Osteoblast (primary cell): ENCODE measurements around the gene CEP164. TPM values are rescaled to one million over a fixed set of nuclear protein-coding genes. Genes with fewer than 3 reads are reported as not detected.

Source experiments
- DNase-seq: peaks from one replicate; pipeline ENCODE4 v3.0.0; 2011; ENCODE audit warnings: low spot score, mixed read lengths; ENCODE audit not compliant: insufficient read length; ENCODE audit errors: missing footprints
- H2AFZ ChIP-seq: 2 replicates; pipeline ENCODE4 v1.6.0; 2011; ENCODE audit warnings: mild to moderate bottlenecking, low read length
- H3K27ac ChIP-seq: 2 replicates; pipeline ENCODE4 v1.5.1; 2011; ENCODE audit warnings: mild to moderate bottlenecking, low read depth, low read length, moderate library complexity
- H3K27me3 ChIP-seq: 2 replicates; pipeline ENCODE4 v1.6.0; 2012; ENCODE audit warnings: mild to moderate bottlenecking, control low read depth, inconsistent platforms, low read length, moderate library complexity; ENCODE audit not compliant: insufficient read depth
- H3K36me3 ChIP-seq: 2 replicates; pipeline ENCODE4 v1.5.1; 2011; ENCODE audit warnings: mild to moderate bottlenecking, low read length, control low read depth, moderate library complexity; ENCODE audit not compliant: insufficient read depth
- H3K4me1 ChIP-seq: 2 replicates; pipeline ENCODE4 v1.5.1; 2011; ENCODE audit warnings: mild to moderate bottlenecking, low read length, control low read depth, moderate library complexity; ENCODE audit not compliant: insufficient read depth
- H3K4me2 ChIP-seq: 2 replicates; pipeline ENCODE4 v1.6.0; 2011; ENCODE audit warnings: mild to moderate bottlenecking, low read length; ENCODE audit not compliant: insufficient read depth
- H3K4me3 ChIP-seq: fragments of 200-600 bp; sonication (generic); 3 replicates; pipeline ENCODE4 v1.5.1; 2012; ENCODE audit warnings: mild to moderate bottlenecking, low read length, inconsistent platforms; ENCODE audit not compliant: insufficient read depth
- H3K79me2 ChIP-seq: 2 replicates; pipeline ENCODE4 v1.6.0; 2012; ENCODE audit warnings: mild to moderate bottlenecking, low read length, control low read depth, inconsistent platforms; ENCODE audit not compliant: insufficient read depth
- H3K9me3 ChIP-seq: 2 replicates; pipeline ENCODE4 v1.5.1; 2011; ENCODE audit warnings: low read depth, low read length, control low read depth
- H4K20me1 ChIP-seq: 2 replicates; pipeline ENCODE4 v1.6.0; 2012; ENCODE audit warnings: mild to moderate bottlenecking, low read length, control low read depth; ENCODE audit not compliant: insufficient read depth
- total RNA-seq: library from RNA; depleted of rRNA; stranded (reverse); fragments of >200 nt; gene quantifications from 2 replicates; pipeline ENCODE4 v1.2.3, GENCODE V29; 2012
- TF ChIP-seq, protein P1 (sequence below): IDR thresholded peaks from 2 replicates; pipeline ENCODE4 v1.5.1; 2011; ENCODE audit warnings: mild to moderate bottlenecking, low read depth, low read length, moderate library complexity; ENCODE audit errors: extremely low read depth

Gene CEP164
- total RNA-seq, 1 donor, result 38.0 TPM

GRCh38 chr11:117392001-117392690 is 64.5 kb downstream of the CEP164 start:
- H2AFZ ChIP-seq, result no peak overlapping the region

DNA sequence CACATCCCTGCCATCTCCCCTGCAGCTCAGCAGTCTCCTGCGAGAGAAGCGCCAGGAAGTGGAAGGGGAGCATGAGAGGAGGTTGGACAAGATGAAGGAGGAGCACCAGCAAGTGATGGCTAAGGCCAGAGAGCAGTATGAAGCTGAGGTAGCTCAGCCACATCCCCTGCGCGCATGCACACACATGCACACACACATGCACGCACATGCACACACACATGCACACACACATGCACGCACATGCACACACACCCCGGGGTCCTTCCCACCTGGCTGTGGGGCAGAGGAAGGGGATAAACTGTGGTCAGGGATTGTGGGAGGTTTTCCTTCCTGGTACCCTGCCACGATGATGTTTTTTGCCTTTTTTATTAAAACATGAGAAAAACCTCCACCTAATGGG is 65.3 kb downstream of the CEP164 start:
- Histone ChIP-seq H3K4me2 (no peak overlapping the region), H4K20me1 (peaks cover 4% of the 10 kb centered on the region), H3K36me3 (peaks cover 67% of the 10 kb centered on the region), H3K79me2 (no peaks in the 10 kb centered on the region), H3K4me3 (no peak overlapping the region), H3K9me3 (no peaks in the 10 kb centered on the region), H2AFZ (no peak overlapping the region), H3K27me3 (no peaks in the 10 kb centered on the region), H3K27ac (no peak overlapping the region), H3K4me1 (peaks cover 16% of the 10 kb centered on the region)
- DNase-seq, result no peak
- TF ChIP-seq, protein P1, sequence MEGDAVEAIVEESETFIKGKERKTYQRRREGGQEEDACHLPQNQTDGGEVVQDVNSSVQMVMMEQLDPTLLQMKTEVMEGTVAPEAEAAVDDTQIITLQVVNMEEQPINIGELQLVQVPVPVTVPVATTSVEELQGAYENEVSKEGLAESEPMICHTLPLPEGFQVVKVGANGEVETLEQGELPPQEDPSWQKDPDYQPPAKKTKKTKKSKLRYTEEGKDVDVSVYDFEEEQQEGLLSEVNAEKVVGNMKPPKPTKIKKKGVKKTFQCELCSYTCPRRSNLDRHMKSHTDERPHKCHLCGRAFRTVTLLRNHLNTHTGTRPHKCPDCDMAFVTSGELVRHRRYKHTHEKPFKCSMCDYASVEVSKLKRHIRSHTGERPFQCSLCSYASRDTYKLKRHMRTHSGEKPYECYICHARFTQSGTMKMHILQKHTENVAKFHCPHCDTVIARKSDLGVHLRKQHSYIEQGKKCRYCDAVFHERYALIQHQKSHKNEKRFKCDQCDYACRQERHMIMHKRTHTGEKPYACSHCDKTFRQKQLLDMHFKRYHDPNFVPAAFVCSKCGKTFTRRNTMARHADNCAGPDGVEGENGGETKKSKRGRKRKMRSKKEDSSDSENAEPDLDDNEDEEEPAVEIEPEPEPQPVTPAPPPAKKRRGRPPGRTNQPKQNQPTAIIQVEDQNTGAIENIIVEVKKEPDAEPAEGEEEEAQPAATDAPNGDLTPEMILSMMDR, result no peak

More at GRCh38 chr11:117392001-117392690, 64.5 kb downstream of the CEP164 start:
- Histone ChIP-seq H3K4me1 (peaks cover 18% of the 10 kb centered on the region), H3K9me3 (no peaks in the 10 kb centered on the region), H3K79me2 (no peaks in the 10 kb centered on the region), H3K36me3 (peaks cover 70% of the 10 kb centered on the region), H3K4me2 (no peak overlapping the region), H3K27me3 (no peaks in the 10 kb centered on the region), H3K4me3 (no peak overlapping the region), H4K20me1 (peaks cover 4% of the 10 kb centered on the region), H3K27ac (no peak overlapping the region)
- peak; percentile 2 for DNase-seq
- TF ChIP-seq, protein P1, result no peak

- H3K9me3 ChIP-seq, result no peaks in the 10 kb centered on the region
- H4K20me1 ChIP-seq, result peaks cover 4% of the 10 kb centered on the region
- no peaks in the 10 kb centered on the region for H3K27me3 ChIP-seq
- TF ChIP-seq, protein P1, result no peak
- DNase-seq, result peak; percentile 42
- peaks cover 4% of the 10 kb centered on the region for H3K4me1 ChIP-seq
- H3K36me3 ChIP-seq, result peaks cover 72% of the 10 kb centered on the region
- no peak overlapping the region for H3K4me3 ChIP-seq
- no peak overlapping the region for H3K27ac ChIP-seq
- H3K4me2 ChIP-seq, result no peak overlapping the region
- H3K79me2 ChIP-seq, result no peaks in the 10 kb centered on the region
- H2AFZ ChIP-seq, result no peak overlapping the region
Observed at GRCh38 chr11:117394221-117394925, 66.7 kb downstream of the CEP164 start.

DNA sequence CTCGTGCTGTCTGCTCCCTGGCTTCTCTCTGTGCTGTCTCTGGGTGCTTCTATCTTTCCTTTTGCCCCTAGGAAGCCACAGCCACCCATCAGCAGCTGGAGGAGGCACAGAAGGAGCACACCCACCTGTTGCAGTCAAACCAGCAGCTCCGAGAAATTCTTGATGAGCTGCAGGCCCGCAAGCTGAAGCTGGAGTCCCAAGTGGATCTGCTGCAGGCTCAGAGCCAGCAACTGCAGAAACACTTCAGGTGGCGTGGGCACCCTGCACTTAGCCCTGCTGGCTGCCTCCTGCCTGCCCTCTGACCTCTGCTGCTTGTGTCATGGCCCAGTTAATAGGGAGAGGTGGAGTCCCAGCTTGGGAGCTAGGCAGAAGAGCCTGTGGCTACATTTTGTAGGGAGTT is 67.8 kb downstream of the CEP164 start:
- H3K36me3 ChIP-seq, result peaks cover 72% of the 10 kb centered on the region
- H3K79me2 ChIP-seq, result no peaks in the 10 kb centered on the region
- no peak overlapping the region for H2AFZ ChIP-seq
- TF ChIP-seq, protein P1, result no peak
- H3K4me3 ChIP-seq, result no peak overlapping the region
- no peak overlapping the region for H3K27ac ChIP-seq
- peak; percentile 0 for DNase-seq
- no peaks in the 10 kb centered on the region for H3K9me3 ChIP-seq
- no peaks in the 10 kb centered on the region for H3K27me3 ChIP-seq
- H3K4me1 ChIP-seq, result no peaks in the 10 kb centered on the region
- peaks cover 4% of the 10 kb centered on the region for H4K20me1 ChIP-seq
- no peak overlapping the region for H3K4me2 ChIP-seq
